CD14-positive monocyte (primary cell): Measurements from ENCODE around the gene STX1A. TPM values are rescaled to one million over a fixed set of nuclear protein-coding genes. Genes with fewer than 3 reads are reported as not detected.

ENCODE experiments used
- DNase-seq, 3 donors: peaks; one replicate each; pipeline ENCODE4 v3.0.0-alpha.2; 2011 to 2022
- H2AFZ ChIP-seq: 2 replicates; pipeline ENCODE4 v1.6.0; 2012; ENCODE audit warnings: mild to moderate bottlenecking, low read depth, low read length, inconsistent platforms; ENCODE audit not compliant: insufficient read depth, poor library complexity, severe bottlenecking
- H3K27ac ChIP-seq, 2 donors: 1 replicate in 1 of 2; 2 replicates in 1 of 2; pipeline ENCODE4 v1.5.1; 2012 to 2013; ENCODE audit warnings: low read length in 2 of 2, control low read depth in 1 of 2, inconsistent platforms in 1 of 2, low read depth in 1 of 2, mild to moderate bottlenecking in 1 of 2
- H3K27me3 ChIP-seq, 2 donors: one replicate each; pipeline versions ENCODE4 v1.6.0 to v1.6.1; 2011 to 2013; ENCODE audit warnings: low read length in 2 of 2; ENCODE audit not compliant: control insufficient read depth in 2 of 2, insufficient read depth in 2 of 2
- H3K36me3 ChIP-seq, 2 donors: replicated peaks in 1 of 2; 1 replicate in 1 of 2; 2 replicates in 1 of 2; pipeline versions ENCODE4 v1.5.1 to v1.6.1; 2012 to 2013; ENCODE audit warnings: low read length in 2 of 2, control low read depth in 1 of 2, inconsistent platforms in 1 of 2, mild to moderate bottlenecking in 1 of 2; ENCODE audit not compliant: insufficient read depth in 2 of 2, control insufficient read depth in 1 of 2
- H3K4me1 ChIP-seq, 2 donors: 1 replicate in 1 of 2; 2 replicates in 1 of 2; pipeline versions ENCODE4 v1.5.1 to v1.6.1; 2012 to 2013; ENCODE audit warnings: low read length in 2 of 2, control low read depth in 1 of 2, inconsistent platforms in 1 of 2, mild to moderate bottlenecking in 1 of 2, moderate library complexity in 1 of 2; ENCODE audit not compliant: insufficient read depth in 2 of 2, control insufficient read depth in 1 of 2
- H3K4me2 ChIP-seq: replicated peaks from 2 replicates; pipeline ENCODE3; 2012; ENCODE audit warnings: low read length, moderate library complexity, mild to moderate bottlenecking; ENCODE audit not compliant: poor library complexity, severe bottlenecking; ENCODE audit errors: extremely low read depth
- H3K4me3 ChIP-seq, 3 experiments: fragments of 200-600 bp in 1 of 3; sonication (generic) in 1 of 3; replicated peaks in 1 of 3; 1 replicate in 2 of 3; 2 replicates in 1 of 3; pipeline ENCODE4 v1.5.1; 2011 to 2013; ENCODE audit warnings: low read length in 3 of 3, mild to moderate bottlenecking in 3 of 3, control low read depth in 2 of 3, low read depth in 2 of 3, inconsistent platforms in 1 of 3, moderate library complexity in 1 of 3
- H3K79me2 ChIP-seq: 2 replicates; pipeline ENCODE4 v1.6.0; 2012; ENCODE audit warnings: mild to moderate bottlenecking, control low read depth, inconsistent platforms, low read length, moderate library complexity; ENCODE audit not compliant: insufficient read depth
- H3K9ac ChIP-seq: 2 replicates; pipeline ENCODE4 v1.6.0; 2017; ENCODE audit warnings: low read length, mild to moderate bottlenecking; ENCODE audit not compliant: insufficient read depth, poor library complexity, severe bottlenecking
- H3K9me3 ChIP-seq, 2 donors: replicated peaks in 1 of 2; 1 replicate in 1 of 2; 2 replicates in 1 of 2; pipeline versions ENCODE4 v1.5.1 to v1.6.1; 2012 to 2013; ENCODE audit warnings: low read length in 2 of 2, control low read depth in 1 of 2; ENCODE audit not compliant: control insufficient read depth in 1 of 2, insufficient read depth in 1 of 2
- H4K20me1 ChIP-seq: 2 replicates; pipeline ENCODE4 v1.6.0; 2012; ENCODE audit warnings: mild to moderate bottlenecking, low read length, control low read depth, moderate library complexity; ENCODE audit not compliant: insufficient read depth
- H3K27ac Mint-ChIP-seq, 7 donors: one replicate each; pipeline ENCODE4 v1.8.0; 2020; ENCODE audit warnings: mild to moderate bottlenecking in 7 of 7, mixed read lengths in 7 of 7, moderate library complexity in 6 of 7, inconsistent platforms in 2 of 7
- H3K27me3 Mint-ChIP-seq, 3 donors: one replicate each; pipeline ENCODE4 v1.8.0; 2021 to 2022; ENCODE audit warnings: low read depth in 3 of 3, mild to moderate bottlenecking in 3 of 3, mixed read lengths in 3 of 3, moderate library complexity in 3 of 3, inconsistent platforms in 1 of 3
- H3K36me3 Mint-ChIP-seq, 2 donors: one replicate each; pipeline ENCODE4 v1.8.0; 2020; ENCODE audit warnings: mixed read lengths in 2 of 2, inconsistent platforms in 1 of 2, mild to moderate bottlenecking in 1 of 2
- H3K4me1 Mint-ChIP-seq: one replicate; pipeline ENCODE4 v1.8.0; 2020; ENCODE audit warnings: mild to moderate bottlenecking, mixed read lengths
- H3K4me3 Mint-ChIP-seq, 2 donors: one replicate each; pipeline ENCODE4 v1.8.0; 2020; ENCODE audit warnings: mild to moderate bottlenecking in 2 of 2, mixed read lengths in 2 of 2, moderate library complexity in 1 of 2
- H3K9me3 Mint-ChIP-seq, 7 donors: one replicate each; pipeline ENCODE4 v1.8.0; 2020 to 2022; ENCODE audit warnings: mixed read lengths in 7 of 7, mild to moderate bottlenecking in 6 of 7, moderate library complexity in 6 of 7, inconsistent platforms in 2 of 7
- WGBS: methylation state at CpG from one replicate; pipeline ENCODE4 v1.1.5; 2013; ENCODE audit warnings: missing lambda C conversion rate; ENCODE audit not compliant: insufficient coverage; 5-methylcytosine and 5-hydroxymethylcytosine counted together
- intact Hi-C, 2 donors: fragments of 100-400 bp; cut with micrococcal nuclease; formaldehyde crosslinking; loops; one replicate each; pipeline versions ENCODE4 v1.15.0 to v1.15.1; 2023
- polyA plus RNA-seq, 3 donors: library from polyadenylated mRNA; depleted of rRNA in 1 of 3; unstranded in 2 of 3; stranded (reverse) in 1 of 3; fragments of 300-500 nt in 2 of 3; fragments of >200 nt in 1 of 3; fragmentation: Illumina TruSeq in 2 of 3; gene quantifications; 1 replicate in 2 of 3; 2 replicates in 1 of 3; pipeline ENCODE4 v1.2.3, GENCODE V29; 2012 to 2021
- TF ChIP-seq, protein P1 (sequence below): fragments of 200-600 bp; IDR thresholded peaks from one replicate; pipeline ENCODE4 v1.8.0; 2022; ENCODE audit warnings: antibody characterized with exemption, mild to moderate bottlenecking

Gene STX1A
- polyA plus RNA-seq, 3 donors: 0.27 to 2.7 (median 0.37) TPM

DNA sequence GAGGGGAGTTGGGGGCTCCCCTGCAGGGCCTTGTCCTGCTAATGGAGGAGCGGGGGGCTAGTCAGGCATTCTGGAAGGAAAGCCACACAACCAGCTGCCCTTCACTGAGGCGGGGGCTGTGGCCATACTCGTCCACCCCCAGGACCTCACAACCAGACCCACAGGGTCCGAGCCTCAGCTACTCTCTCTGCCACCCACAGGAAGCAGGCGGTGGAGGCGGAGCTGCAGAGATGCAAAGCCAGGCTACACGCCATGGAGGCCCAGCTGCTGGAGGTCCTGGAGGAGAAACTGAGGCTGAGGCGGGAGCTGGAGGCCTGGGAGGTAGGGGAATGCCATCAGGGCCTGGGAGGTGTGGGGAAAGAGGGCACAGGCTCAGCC is 16.0 kb upstream of the STX1A start:
- no peak for DNase-seq
- peak overlapping the region in 4 of 7 donors; percentile 35 to 88 (median 61) for H3K27ac Mint-ChIP-seq
- H3K4me3 Mint-ChIP-seq: no peak overlapping the region
- H3K27me3 Mint-ChIP-seq: peaks cover 16 to 41% (median 33%) of the 10 kb centered on the region in 3 donors
- peaks cover 0 to 11% (median 5%) of the 10 kb centered on the region in 7 donors for H3K9me3 Mint-ChIP-seq
- peaks cover 28% of the 10 kb centered on the region for H3K4me1 Mint-ChIP-seq
- TF ChIP-seq, protein P1, sequence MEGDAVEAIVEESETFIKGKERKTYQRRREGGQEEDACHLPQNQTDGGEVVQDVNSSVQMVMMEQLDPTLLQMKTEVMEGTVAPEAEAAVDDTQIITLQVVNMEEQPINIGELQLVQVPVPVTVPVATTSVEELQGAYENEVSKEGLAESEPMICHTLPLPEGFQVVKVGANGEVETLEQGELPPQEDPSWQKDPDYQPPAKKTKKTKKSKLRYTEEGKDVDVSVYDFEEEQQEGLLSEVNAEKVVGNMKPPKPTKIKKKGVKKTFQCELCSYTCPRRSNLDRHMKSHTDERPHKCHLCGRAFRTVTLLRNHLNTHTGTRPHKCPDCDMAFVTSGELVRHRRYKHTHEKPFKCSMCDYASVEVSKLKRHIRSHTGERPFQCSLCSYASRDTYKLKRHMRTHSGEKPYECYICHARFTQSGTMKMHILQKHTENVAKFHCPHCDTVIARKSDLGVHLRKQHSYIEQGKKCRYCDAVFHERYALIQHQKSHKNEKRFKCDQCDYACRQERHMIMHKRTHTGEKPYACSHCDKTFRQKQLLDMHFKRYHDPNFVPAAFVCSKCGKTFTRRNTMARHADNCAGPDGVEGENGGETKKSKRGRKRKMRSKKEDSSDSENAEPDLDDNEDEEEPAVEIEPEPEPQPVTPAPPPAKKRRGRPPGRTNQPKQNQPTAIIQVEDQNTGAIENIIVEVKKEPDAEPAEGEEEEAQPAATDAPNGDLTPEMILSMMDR: no peak
- Histone ChIP-seq H2AFZ (no peak overlapping the region), H3K9me3 (peaks cover 0 to 7% of the 10 kb centered on the region in 2 donors), H3K4me3 (no peak overlapping the region), H3K4me2 (no peak overlapping the region), H3K4me1 (peaks cover 30 to 47% of the 10 kb centered on the region in 2 donors), H3K36me3 (peaks cover 13 to 15% of the 10 kb centered on the region in 2 donors), H3K27me3 (peaks cover 0 to 10% of the 10 kb centered on the region in 2 donors), H3K27ac (no peak overlapping the region), H3K9ac (no peak overlapping the region), H3K79me2 (peaks cover 5% of the 10 kb centered on the region), H4K20me1 (peaks cover 12% of the 10 kb centered on the region)
- intact Hi-C loops: loop anchor here (5.0 to 10.0 kb wide), 2 partner anchors 53 to 119 kb away; partner anchors contain the start of genes BUD23 (in 2 of the 2) and DNAJC30 (in 2 of the 2)
- WGBS: 85% methylated on average over 8 of the region's 8 CpGs
- peaks cover 12 to 23% of the 10 kb centered on the region in 2 donors for H3K36me3 Mint-ChIP-seq

DNA sequence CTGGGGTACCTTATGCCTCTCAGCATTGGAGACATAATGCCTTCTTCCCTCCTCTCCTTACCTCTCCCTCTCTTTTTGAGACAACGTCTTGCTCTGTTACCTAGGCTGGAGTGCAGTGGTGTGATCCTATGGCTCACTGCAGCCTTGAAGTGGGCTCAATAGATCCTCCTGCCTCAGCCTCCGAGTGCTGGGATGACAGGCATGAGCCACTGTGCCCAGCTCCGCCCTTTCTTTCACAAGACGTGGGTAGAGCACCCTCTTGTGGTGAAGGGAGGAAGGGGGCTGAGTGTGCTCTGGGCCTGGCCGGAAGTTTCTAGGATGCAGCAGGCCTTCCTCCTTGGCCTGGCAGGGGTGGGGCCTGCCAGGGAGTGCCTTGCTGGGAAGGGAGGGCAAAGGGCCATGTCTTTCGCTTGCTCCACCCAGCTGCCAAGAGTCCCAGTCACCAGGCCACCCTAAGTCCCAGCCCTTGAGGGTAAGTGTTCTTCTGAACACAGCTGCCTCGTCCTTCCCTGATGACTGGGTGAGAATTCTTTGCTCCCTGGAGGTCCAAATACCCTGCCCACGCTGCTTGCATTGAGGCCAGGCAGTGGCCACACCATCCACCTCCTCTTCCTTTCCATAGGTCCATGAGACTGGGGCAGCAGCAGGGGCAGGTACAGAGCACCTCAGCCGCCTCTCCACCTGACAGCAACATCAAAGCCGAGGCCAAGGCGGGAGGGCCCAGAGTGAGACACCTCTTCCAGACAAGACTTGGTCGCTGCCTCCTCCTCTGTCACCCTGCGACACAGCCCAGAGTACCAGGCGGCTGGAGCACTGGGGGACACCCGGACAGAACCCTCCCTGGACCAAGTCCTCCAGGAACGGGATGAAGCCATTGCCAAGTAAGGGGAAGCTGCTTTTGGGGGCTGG is 15.4 kb upstream of the STX1A start:
- Mint-ChIP-seq H3K9me3 (peaks cover 0 to 11% (median 5%) of the 10 kb centered on the region in 7 donors), H3K4me1 (peaks cover 30% of the 10 kb centered on the region), H3K36me3 (peaks cover 12 to 23% of the 10 kb centered on the region in 2 donors), H3K27ac (peak overlapping the region; percentile 6 to 89 (median 82)), H3K27me3 (peaks cover 17 to 47% (median 37%) of the 10 kb centered on the region in 3 donors), H3K4me3 (no peak overlapping the region)
- WGBS: 46% methylated on average over 6 of the region's 16 CpGs
- intact Hi-C loops: loop anchor here (5.0 to 10.0 kb wide), 3 partner anchors 53 to 213 kb away; partner anchors contain the start of genes BUD23 (in 2 of the 2), DNAJC30 (in 2 of the 2) and BAZ1B (in 1 of the 2)
- Histone ChIP-seq H3K36me3 (peaks cover 13 to 15% of the 10 kb centered on the region in 2 donors), H2AFZ (no peak overlapping the region), H3K9ac (no peak overlapping the region), H3K4me3 (no peak overlapping the region), H3K4me2 (no peak overlapping the region), H3K4me1 (peaks cover 30 to 47% of the 10 kb centered on the region in 2 donors), H3K9me3 (peaks cover 0 to 7% of the 10 kb centered on the region in 2 donors), H3K79me2 (peaks cover 5% of the 10 kb centered on the region), H3K27me3 (peaks cover 0 to 13% of the 10 kb centered on the region in 2 donors), H3K27ac (peak overlapping the region; percentile 41 to 47), H4K20me1 (peaks cover 12% of the 10 kb centered on the region)
- DNase-seq: peak; percentile 67 to 88 (median 87)
- TF ChIP-seq, protein P1: peak; percentile 84
